Measurements from ENCODE around the gene LUZP2.

- TF ChIP-seq CTCF (conservative IDR thresholded peaks at IDR 0.05) (no peak), ZFX (IDR thresholded peaks at IDR 0.05) (no peak)
Measured at GRCh38 chr11:24598641-24599040, 101.8 kb downstream of the LUZP2 start.
